ENCODE results near the gene PDZK1. TPM values are rescaled to one million over a fixed set of nuclear protein-coding genes. Genes with fewer than 3 reads are reported as not detected.

PDZK1 gene
- total and polyA plus RNA-seq, 3 donors from 2014 or later, result 0.94 to 3.5 (median 1.5) TPM

- no peak overlapping the region for H3K4me3 ChIP-seq
- no peaks in the 10 kb centered on the region for H3K9me3 ChIP-seq
- intact Hi-C loops (cut with DNase I; ENCODE audit: low total_unique reads), result no loop called here
- DNase-seq, result no peak
- no peaks in the 10 kb centered on the region for H3K36me3 ChIP-seq (ENCODE audit: low read depth, missing control alignments)
- H3K27ac ChIP-seq, result no peak overlapping the region
- H3K4me1 ChIP-seq, result no peaks in the 10 kb centered on the region
- 78 to 83% methylated on average over 4 of the region's 4 CpGs for WGBS, 2 donors
- TF ChIP-seq CTCF (IDR thresholded peaks at IDR 0.05) (no peak), POLR2A (IDR thresholded peaks at IDR 0.05) (no peak)
- H3K27me3 ChIP-seq, result no peaks in the 10 kb centered on the region
Observed at GRCh38 chr1:145740269-145740668, 33.1 kb upstream of the PDZK1 start.

- WGBS, 2 donors, result 92 to 97% methylated on average over 1 of the region's 1 CpG
- H3K36me3 ChIP-seq (ENCODE audit: low read depth, missing control alignments), result no peaks in the 10 kb centered on the region
- H3K4me3 ChIP-seq, result no peak overlapping the region
- no peak overlapping the region for H3K27ac ChIP-seq
- H3K9me3 ChIP-seq, result no peaks in the 10 kb centered on the region
- intact Hi-C loops (cut with DNase I; ENCODE audit: low total_unique reads), result no loop called here
- no peaks in the 10 kb centered on the region for H3K4me1 ChIP-seq
- no peak for TF ChIP-seq POLR2A (IDR thresholded peaks at IDR 0.05)
- TF ChIP-seq CTCF (IDR thresholded peaks at IDR 0.05), result no peak
- no peak for DNase-seq
- H3K27me3 ChIP-seq, result no peaks in the 10 kb centered on the region
Observed at GRCh38 chr1:145736191-145736590, 29.0 kb upstream of the PDZK1 start.

GRCh38 chr1:145730900-145731299 lies 23.7 kb upstream of the PDZK1 start:
- no peaks in the 10 kb centered on the region for H3K4me1 ChIP-seq
- WGBS, 2 donors, result 91 to 98% methylated on average over 3 of the region's 3 CpGs

GRCh38 chr1:145730467-145730866 lies 23.3 kb upstream of the PDZK1 start:
- H3K27ac ChIP-seq, result no peak overlapping the region
- intact Hi-C loops (cut with DNase I; ENCODE audit: low total_unique reads), result no loop called here
- TF ChIP-seq POLR2A (IDR thresholded peaks at IDR 0.05) (no peak), CTCF (IDR thresholded peaks at IDR 0.05) (no peak)
- H3K36me3 ChIP-seq (ENCODE audit: low read depth, missing control alignments), result no peaks in the 10 kb centered on the region
- no peaks in the 10 kb centered on the region for H3K27me3 ChIP-seq
- no peaks in the 10 kb centered on the region for H3K9me3 ChIP-seq
- 81 to 90% methylated on average over 4 of the region's 4 CpGs for WGBS, 2 donors
- no peak overlapping the region for H3K4me3 ChIP-seq
- no peak for DNase-seq
- H3K4me1 ChIP-seq, result no peaks in the 10 kb centered on the region

More at GRCh38 chr1:145730900-145731299, 23.7 kb upstream of the PDZK1 start:
- Histone ChIP-seq H3K27me3 (no peaks in the 10 kb centered on the region), H3K4me3 (no peak overlapping the region), H3K9me3 (no peaks in the 10 kb centered on the region), H3K27ac (no peak overlapping the region), H3K36me3 (ENCODE audit: low read depth, missing control alignments) (no peaks in the 10 kb centered on the region)
- no peak for DNase-seq
- TF ChIP-seq POLR2A (IDR thresholded peaks at IDR 0.05) (no peak), CTCF (IDR thresholded peaks at IDR 0.05) (no peak)
- intact Hi-C loops (cut with DNase I; ENCODE audit: low total_unique reads), result no loop called here

GRCh38 chr1:145729666-145730436 lies 22.7 kb upstream of the PDZK1 start:
- no peak for TF ChIP-seq CTCF (IDR thresholded peaks at IDR 0.05)
- no peak for TF ChIP-seq POLR2A (IDR thresholded peaks at IDR 0.05)
- no peaks in the 10 kb centered on the region for H3K4me1 ChIP-seq
- no peaks in the 10 kb centered on the region for H3K27me3 ChIP-seq
- no peak overlapping the region for H3K4me3 ChIP-seq
- 90% methylated on average over 5 of the region's 5 CpGs for WGBS, 2 donors
- H3K27ac ChIP-seq, result no peak overlapping the region
- no peak for DNase-seq
- no peaks in the 10 kb centered on the region for H3K9me3 ChIP-seq
- no peaks in the 10 kb centered on the region for H3K36me3 ChIP-seq (ENCODE audit: low read depth, missing control alignments)
- intact Hi-C loops (cut with DNase I; ENCODE audit: low total_unique reads), result no loop called here

All from testis (tissue), 3 donors.